Mucosa of stomach (tissue), 1 donor: ENCODE data around the gene LSM6.

ENCODE experiments used
- H3K27me3 ChIP-seq: one replicate; pipeline ENCODE4 v1.7.0; 2013; ENCODE audit warnings: mild to moderate bottlenecking, low read length; ENCODE audit not compliant: control insufficient read depth, insufficient read depth
- H3K36me3 ChIP-seq: one replicate; pipeline ENCODE4 v1.7.0; 2013; ENCODE audit warnings: low read length; ENCODE audit not compliant: control insufficient read depth, insufficient read depth
- H3K4me1 ChIP-seq: one replicate; pipeline ENCODE4 v1.7.0; 2013; ENCODE audit warnings: mild to moderate bottlenecking, low read length; ENCODE audit not compliant: control insufficient read depth, insufficient read depth
- H3K4me3 ChIP-seq: one replicate; pipeline ENCODE4 v1.7.0; 2013; ENCODE audit warnings: low read length
- H3K9ac ChIP-seq: one replicate; pipeline ENCODE4 v1.7.0; 2013; ENCODE audit warnings: mild to moderate bottlenecking, low read length, moderate library complexity
- H3K9me3 ChIP-seq: one replicate; pipeline ENCODE4 v1.7.0; 2013; ENCODE audit warnings: mild to moderate bottlenecking, low read length, moderate library complexity; ENCODE audit not compliant: control insufficient read depth
- donor health status: Pancreatic carcinoma.

The LSM6 gene

GRCh38 chr4:146159384-146160058 is 16.0 kb upstream of the LSM6 start:
- Histone ChIP-seq H3K4me1 (no peaks in the 10 kb centered on the region), H3K36me3 (no peaks in the 10 kb centered on the region), H3K9ac (no peak overlapping the region), H3K4me3 (no peak overlapping the region), H3K9me3 (no peaks in the 10 kb centered on the region), H3K27me3 (no peaks in the 10 kb centered on the region)

DNA sequence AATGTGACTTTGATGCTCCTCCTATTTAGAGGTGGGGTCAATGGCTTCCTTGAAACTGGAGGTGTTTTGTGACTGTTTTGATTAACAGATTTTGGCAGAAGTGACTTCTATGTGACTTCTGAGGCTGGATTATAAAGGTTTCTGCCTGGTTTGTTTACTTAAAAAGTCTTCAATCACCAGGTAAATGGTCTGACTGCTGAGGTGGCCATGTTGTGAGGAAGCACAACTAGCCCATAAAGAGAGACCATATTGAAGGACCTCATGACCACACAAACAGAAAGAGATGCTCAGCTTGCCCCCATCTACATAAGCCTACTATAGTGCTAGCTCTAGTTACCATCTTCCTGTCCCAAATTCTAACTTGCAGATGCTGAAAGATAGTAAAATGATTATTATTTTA is 14.3 kb upstream of the LSM6 start:
- Histone ChIP-seq H3K4me3 (no peak overlapping the region), H3K36me3 (no peaks in the 10 kb centered on the region), H3K9me3 (no peaks in the 10 kb centered on the region), H3K27me3 (no peaks in the 10 kb centered on the region), H3K9ac (no peak overlapping the region), H3K4me1 (no peaks in the 10 kb centered on the region)

DNA sequence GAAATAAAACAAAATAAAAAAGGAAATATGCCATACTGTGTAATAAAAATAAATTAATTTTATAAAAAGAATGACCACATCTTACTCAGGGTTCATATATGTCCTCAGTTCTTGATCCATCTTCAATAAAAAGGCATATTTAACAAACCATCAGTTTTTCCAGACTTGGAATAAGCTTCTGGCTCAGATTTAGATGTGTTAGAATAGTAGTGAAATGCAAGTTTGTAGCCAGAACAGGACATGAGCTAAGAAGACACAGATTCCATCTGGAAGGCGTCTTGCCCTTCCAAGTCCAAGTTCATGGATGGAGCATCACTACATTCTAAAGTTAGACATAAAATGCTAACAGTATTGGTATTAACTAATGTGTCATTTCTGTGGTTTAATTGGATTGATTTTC is 10.3 kb upstream of the LSM6 start:
- Histone ChIP-seq H3K9me3 (no peaks in the 10 kb centered on the region), H3K36me3 (no peaks in the 10 kb centered on the region), H3K4me1 (no peaks in the 10 kb centered on the region), H3K4me3 (no peak overlapping the region), H3K9ac (no peak overlapping the region), H3K27me3 (no peaks in the 10 kb centered on the region)

GRCh38 chr4:146165840-146166239 is 9.7 kb upstream of the LSM6 start:
- Histone ChIP-seq H3K36me3 (no peaks in the 10 kb centered on the region), H3K9me3 (no peaks in the 10 kb centered on the region), H3K9ac (no peak overlapping the region), H3K27me3 (no peaks in the 10 kb centered on the region), H3K4me1 (no peaks in the 10 kb centered on the region), H3K4me3 (no peak overlapping the region)

- Histone ChIP-seq H3K27me3 (no peaks in the 10 kb centered on the region), H3K36me3 (no peaks in the 10 kb centered on the region), H3K9ac (no peak overlapping the region), H3K4me3 (no peak overlapping the region), H3K9me3 (no peaks in the 10 kb centered on the region), H3K4me1 (no peaks in the 10 kb centered on the region)
Measured at GRCh38 chr4:146170149-146170548, 5.4 kb upstream of the LSM6 start.

GRCh38 chr4:146176891-146177290 is 1.4 kb downstream of the LSM6 start:
- H3K9me3 ChIP-seq = no peaks in the 10 kb centered on the region
- H3K9ac ChIP-seq = peak overlapping the region; percentile 81
- H3K4me1 ChIP-seq = peaks cover 15% of the 10 kb centered on the region
- no peaks in the 10 kb centered on the region for H3K36me3 ChIP-seq
- H3K4me3 ChIP-seq = no peak overlapping the region
- H3K27me3 ChIP-seq = no peaks in the 10 kb centered on the region

DNA sequence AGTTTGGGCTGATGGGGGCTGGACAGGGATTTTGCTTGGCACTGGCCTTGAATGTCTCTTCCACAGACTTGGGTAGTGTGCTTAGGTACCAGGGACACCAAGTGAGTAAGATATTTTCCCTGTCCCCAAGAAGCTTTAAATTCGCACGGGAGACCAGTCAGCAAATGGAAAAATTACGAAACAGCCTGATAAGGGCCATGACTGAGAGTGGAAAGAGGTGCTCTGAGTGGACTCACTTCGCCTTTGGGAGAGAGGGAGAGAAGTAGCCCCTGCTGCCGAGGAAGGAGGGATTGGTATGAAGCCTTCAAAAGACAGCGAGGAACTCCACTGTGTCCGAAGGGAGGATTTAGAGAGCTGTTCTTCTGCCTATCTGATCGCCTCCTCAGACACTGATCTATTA is 2.6 kb downstream of the LSM6 start:
- Histone ChIP-seq H3K4me3 (no peak overlapping the region), H3K27me3 (no peaks in the 10 kb centered on the region), H3K9ac (no peak overlapping the region), H3K36me3 (no peaks in the 10 kb centered on the region), H3K4me1 (peaks cover 22% of the 10 kb centered on the region), H3K9me3 (no peaks in the 10 kb centered on the region)

GRCh38 chr4:146179784-146180370 is 4.4 kb downstream of the LSM6 start:
- Histone ChIP-seq H3K4me3 (no peak overlapping the region), H3K36me3 (no peaks in the 10 kb centered on the region), H3K4me1 (peaks cover 22% of the 10 kb centered on the region), H3K9ac (no peak overlapping the region), H3K27me3 (no peaks in the 10 kb centered on the region), H3K9me3 (no peaks in the 10 kb centered on the region)

DNA sequence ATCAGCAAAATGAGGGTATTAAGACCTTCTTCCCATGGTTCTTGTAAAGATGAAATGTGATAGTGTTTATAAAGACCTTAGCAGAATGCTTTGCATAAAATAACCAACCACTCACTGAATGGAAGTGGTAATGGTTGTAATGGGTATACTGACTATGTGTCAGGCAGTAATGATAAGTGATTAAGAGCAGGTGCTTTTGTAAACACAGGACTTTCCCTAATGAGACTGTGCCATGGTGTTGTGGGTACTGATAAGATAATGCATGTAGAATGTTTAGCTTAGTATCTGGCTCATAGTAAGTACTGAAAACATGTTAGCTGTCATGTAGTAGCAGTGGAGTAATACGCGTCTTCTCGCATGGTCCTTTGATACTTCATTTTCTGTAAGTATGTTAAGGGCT is 6.9 kb downstream of the LSM6 start:
- H3K36me3 ChIP-seq = peaks cover 4% of the 10 kb centered on the region
- no peaks in the 10 kb centered on the region for H3K27me3 ChIP-seq
- H3K9ac ChIP-seq = no peak overlapping the region
- no peaks in the 10 kb centered on the region for H3K9me3 ChIP-seq
- H3K4me1 ChIP-seq = peaks cover 17% of the 10 kb centered on the region
- H3K4me3 ChIP-seq = no peak overlapping the region

DNA sequence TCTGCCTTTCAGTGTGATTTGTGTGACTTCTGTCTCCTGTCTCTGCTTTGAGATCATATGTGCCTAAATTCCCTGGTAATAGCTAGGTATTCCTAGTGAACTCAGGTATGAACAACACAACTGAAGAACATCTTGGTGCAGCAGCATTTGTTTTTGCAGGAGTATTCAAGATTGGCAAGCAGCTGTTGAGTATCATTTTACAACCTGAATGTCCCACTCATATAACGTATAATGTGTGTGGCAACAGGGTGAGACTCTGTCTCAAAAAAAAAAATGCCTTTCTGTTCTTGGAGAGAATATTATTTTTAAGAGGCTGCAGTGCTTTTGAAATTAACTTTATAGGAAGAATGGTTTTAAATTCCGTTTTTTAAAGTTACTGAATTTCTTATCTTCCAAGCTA is 7.7 kb downstream of the LSM6 start:
- Histone ChIP-seq H3K9me3 (no peaks in the 10 kb centered on the region), H3K9ac (no peak overlapping the region), H3K4me1 (peaks cover 17% of the 10 kb centered on the region), H3K36me3 (peaks cover 4% of the 10 kb centered on the region), H3K27me3 (no peaks in the 10 kb centered on the region), H3K4me3 (no peak overlapping the region)

- peaks cover 12% of the 10 kb centered on the region for H3K36me3 ChIP-seq
- no peak overlapping the region for H3K4me3 ChIP-seq
- no peaks in the 10 kb centered on the region for H3K9me3 ChIP-seq
- H3K4me1 ChIP-seq = peaks cover 7% of the 10 kb centered on the region
- no peak overlapping the region for H3K9ac ChIP-seq
- no peaks in the 10 kb centered on the region for H3K27me3 ChIP-seq
Measured at GRCh38 chr4:146186041-146186440, 10.5 kb downstream of the LSM6 start.

- Histone ChIP-seq H3K9me3 (no peaks in the 10 kb centered on the region), H3K4me1 (peaks cover 8% of the 10 kb centered on the region), H3K9ac (no peak overlapping the region), H3K36me3 (peaks cover 12% of the 10 kb centered on the region), H3K4me3 (no peak overlapping the region), H3K27me3 (no peaks in the 10 kb centered on the region)
Measured at GRCh38 chr4:146186596-146186995, 11.1 kb downstream of the LSM6 start.

GRCh38 chr4:146190456-146190855 is 14.9 kb downstream of the LSM6 start:
- Histone ChIP-seq H3K36me3 (peaks cover 12% of the 10 kb centered on the region), H3K27me3 (no peaks in the 10 kb centered on the region)

More at GRCh38 chr4:146190456-146190855, 14.9 kb downstream of the LSM6 start:
- Histone ChIP-seq H3K9ac (no peak overlapping the region), H3K4me3 (no peak overlapping the region), H3K4me1 (peaks cover 8% of the 10 kb centered on the region), H3K9me3 (no peaks in the 10 kb centered on the region)
